NCI-H226 (cell line): ENCODE measurements around the gene PTPRD.

Source experiments
- DNase-seq: peaks from one replicate; pipeline ENCODE4 v3.0.0-alpha.2; 2015

The PTPRD gene

DNA sequence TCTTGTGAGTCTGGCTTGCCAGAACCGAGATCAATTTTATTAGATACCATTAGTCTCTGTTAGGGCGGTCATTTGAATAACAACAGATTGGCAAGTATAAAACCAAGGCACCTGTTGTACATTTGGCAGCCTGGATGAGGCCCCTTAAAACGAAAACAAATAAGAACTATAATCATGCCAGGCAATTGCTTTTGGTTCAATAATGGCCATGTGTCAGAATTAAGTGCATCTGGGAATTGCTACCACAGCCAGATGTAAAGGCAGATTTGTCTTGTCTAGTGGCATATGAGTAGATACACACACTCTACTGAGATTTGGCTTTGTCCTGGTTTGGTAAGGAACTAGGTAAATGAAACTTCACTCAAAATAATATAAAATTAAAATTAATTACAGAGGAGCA is 1767.0 kb downstream of the PTPRD start:
- DNase-seq, result no peak

DNA sequence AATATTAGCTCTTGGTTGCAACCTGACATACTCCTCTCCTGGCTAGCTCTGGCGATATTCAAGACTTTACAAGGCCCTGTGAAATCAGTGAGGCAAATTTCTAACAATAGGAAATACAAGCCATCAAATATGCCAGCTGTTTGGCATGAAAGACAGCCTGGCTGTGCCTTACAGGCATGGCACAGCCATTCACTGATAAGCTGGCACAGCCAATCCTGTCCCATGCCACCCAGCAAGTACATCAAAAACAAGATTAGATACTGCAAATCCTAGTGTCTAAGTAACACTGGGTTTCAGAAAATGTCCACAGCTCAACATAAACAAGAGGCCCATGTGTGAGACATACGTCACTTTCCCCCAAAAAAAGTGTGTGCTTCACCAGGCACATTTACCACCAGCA is 1767.4 kb downstream of the PTPRD start:
- no peak for DNase-seq

DNA sequence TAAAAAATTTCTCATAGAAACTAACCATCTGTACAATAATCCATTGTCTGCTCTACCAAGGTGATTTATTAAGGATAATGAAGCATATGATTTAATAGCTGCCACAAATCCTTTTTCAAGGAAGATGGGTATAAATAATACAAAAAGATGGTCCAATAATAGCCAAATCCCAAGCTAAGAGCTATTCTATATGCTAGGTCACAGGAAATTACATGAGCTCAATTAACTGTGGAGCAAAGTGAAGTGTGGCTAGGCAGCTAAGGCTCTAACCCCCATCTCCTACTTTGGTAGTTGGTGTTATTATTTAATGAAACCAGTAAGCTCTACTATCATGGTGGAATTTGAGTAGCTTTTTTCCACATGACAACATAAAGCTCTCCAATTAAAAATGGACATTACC is 1768.3 kb downstream of the PTPRD start:
- no peak for DNase-seq

- DNase-seq, result no peak
These were observed 1770.2 kb downstream of the PTPRD start for GRCh38 chr9:8842402-8843193.

GRCh38 chr9:8838136-8838535 is 1774.7 kb downstream of the PTPRD start:
- DNase-seq, result no peak

- DNase-seq, result no peak
These were observed 1777.5 kb downstream of the PTPRD start for GRCh38 chr9:8835291-8835690.

DNA sequence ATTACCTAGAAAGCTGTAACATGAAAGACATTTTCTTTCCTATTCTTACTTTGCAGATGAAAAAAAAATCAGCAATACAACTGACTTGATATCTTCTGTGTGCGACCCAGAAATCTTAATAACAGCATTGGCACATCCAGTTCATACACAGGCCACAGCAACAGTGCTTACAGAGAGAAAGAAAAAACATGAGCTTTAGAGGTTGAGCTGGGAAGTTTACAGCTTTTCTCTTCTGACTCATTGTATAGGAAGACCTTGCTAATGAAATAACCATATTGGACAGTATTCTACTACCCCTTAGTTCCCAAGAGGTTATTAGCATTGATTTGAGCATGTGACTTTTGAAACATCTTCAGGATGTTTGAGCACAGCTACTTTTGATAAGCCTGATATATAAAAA is 1779.8 kb downstream of the PTPRD start:
- no peak for DNase-seq

GRCh38 chr9:8832386-8832785 is 1780.4 kb downstream of the PTPRD start:
- DNase-seq, result no peak

DNA sequence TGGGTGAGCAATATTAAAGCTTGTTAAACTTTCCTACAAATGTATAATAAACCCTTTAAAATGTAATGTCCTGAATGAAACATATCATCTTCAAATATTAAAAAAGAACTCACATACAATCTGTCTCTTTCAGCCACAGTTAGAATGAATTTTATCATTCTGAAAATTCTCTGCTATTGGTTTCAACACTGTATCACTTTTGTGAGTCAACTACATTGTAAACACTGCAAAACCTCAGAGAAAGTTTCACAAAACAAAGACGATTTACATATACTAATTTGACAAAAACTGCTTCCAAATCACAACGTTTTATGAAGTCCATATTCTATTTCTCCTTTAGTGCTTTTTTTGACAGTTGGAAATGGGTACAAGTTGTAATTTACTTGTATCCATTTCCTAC is 1781.2 kb downstream of the PTPRD start:
- DNase-seq, result no peak

DNA sequence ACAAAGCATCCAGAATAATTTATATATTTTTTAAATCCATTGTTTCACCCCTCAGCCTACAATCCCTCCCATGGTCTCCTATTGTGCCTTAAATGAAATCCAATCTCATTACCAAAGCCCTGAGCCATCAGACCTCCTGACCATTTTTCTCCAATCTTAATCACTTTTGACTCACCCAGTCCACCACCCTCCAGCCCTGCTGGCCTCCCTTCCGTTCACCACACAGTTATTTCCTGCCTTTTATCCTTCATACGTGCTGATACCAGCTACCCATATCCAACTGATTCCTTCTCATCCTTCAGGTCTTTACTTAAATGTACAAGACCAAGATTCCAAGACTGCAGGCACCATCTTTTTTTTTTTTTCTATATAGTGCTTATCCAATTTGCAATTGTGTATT is 1786.5 kb downstream of the PTPRD start:
- peak; percentile 66 for DNase-seq

DNA sequence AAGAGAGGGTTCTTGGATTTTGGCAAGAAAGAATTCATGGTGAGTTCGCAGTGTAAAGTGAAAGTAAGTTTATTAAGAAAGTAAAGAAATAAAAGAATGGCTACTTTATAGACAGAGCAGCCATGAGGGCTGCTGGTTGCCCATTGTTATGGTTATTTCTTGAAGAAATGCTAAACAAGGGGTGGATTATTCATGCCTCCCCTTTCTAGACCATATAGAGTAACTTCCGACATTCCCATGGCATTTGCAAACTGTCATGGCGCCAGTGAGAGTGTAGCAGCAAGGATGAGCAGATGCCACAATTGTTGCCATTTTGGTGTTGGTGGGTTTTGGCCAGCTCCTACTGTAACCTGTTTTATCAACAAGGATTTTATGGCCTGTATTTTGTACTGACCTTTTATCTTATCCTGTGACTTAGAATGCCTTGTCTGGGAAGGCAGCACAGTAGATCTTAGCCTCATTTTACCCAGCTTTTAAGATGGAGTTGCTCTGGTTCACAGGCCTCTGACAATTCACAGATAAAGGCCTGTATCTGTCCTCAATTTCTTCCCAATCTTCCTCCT is 1787.1 kb downstream of the PTPRD start:
- no peak for DNase-seq

GRCh38 chr9:8823131-8823895 is 1789.5 kb downstream of the PTPRD start:
- no peak for DNase-seq

- no peak for DNase-seq
These were observed 1790.2 kb downstream of the PTPRD start for GRCh38 chr9:8822667-8823025.

DNA sequence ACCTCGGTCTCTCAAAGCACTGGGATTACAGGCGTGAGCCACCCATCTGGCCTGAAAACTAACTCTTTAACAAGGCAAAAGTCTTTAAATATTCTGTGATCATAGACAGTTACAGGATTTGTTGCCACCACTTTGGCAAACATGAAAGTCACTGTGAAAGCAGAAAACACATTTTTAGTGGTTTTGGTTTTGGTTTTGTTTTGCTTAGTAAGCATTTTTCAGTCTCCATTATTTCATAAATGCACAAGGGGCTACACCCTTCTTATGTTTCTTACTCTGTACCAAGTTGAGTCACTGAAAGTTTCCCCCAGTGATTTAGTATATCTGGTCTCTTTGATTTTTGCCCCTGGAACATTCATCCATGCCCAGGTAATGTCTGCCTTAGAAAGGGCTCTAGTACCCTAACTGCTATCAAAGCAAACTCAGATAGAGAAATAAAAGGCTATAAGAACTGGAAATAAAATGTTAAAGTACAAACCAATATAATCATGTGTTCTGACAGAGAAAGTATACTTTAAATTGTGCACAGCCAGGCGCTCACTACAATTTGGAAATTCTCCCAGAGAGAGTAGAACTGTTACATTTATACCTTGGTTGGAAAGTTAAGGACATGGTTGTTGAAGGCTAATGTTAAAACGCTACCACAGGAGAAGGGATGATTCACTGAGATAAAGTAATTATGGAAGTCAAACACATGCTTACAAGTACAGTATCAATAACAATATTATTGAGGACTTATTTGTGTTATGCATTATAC is 1790.7 kb downstream of the PTPRD start:
- DNase-seq, result no peak

DNA sequence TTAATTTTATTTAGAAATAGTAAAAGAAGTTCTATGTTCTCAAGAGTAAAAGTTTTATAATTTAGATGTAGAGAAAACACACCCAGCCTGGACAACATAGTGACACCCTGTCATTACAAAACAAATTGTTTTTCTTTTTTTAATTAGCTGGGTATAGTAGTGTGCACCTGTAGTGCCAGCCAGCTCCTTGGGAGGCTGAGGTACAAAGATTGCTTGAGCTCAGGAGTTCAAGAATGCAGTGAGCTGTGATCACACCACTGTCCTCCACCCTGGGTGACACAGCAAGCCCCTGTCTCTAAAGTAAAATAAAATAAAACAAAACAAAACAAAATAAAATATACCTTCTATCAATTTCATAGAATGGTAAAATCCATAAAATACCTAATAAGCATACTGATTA is 1795.5 kb downstream of the PTPRD start:
- DNase-seq, result no peak

DNA sequence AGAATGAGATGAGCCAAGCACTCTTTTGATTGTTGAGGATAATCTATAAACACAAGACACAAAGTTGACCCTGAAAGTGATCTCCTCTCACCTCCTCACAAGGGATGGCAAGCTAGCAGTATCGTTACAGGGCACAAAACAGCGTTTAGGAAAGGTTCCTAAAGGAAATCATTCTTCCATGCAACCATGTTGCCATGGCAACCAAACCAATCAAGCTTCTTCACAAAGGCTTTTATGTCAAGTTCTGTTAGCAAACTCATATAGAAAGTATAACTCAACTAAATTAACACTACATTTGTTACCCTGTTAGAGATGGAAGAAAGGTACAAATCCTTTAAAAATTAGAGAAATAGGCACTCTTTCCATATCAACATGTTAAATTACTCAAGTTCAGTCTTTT is 1796.4 kb downstream of the PTPRD start:
- no peak for DNase-seq

DNA sequence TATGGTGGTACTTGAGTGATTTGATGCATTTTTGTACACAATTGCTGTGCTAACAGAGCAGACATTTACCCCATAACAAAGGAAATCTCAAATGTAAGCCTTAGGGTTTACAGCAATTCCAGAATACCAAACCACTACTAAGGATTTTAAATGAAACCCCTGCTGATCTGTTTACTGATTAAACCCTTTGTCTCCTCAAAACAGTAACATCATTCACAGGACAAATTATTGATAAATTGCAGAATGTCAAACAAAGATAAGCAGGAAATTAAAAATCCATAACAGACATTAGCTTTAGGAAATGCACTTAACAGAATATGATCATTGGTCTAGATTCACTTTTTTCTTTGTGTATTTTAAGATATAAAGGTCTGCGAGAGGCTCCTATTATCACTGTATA is 1796.9 kb downstream of the PTPRD start:
- DNase-seq, result no peak

GRCh38 chr9:8815219-8815618 is 1797.6 kb downstream of the PTPRD start:
- DNase-seq, result no peak

GRCh38 chr9:8812888-8813287 is 1799.9 kb downstream of the PTPRD start:
- no peak for DNase-seq

DNA sequence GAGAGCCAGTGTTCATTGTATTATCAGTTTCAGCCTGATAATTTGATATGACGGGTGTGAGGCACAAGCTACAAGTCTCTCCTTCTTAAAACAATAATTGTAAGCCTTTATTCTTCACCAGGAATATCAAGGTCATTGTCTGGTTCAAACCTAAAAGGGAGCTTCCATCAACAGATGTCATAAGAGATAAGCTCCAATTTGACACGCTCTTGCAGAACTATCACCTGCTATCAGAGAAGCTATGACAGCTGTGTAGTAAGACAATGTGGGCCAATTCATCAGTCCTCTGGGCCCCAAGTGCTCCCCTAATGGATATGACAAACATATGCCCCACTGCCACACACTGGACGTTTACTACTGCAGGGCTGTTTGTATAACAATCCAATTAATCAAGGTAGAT is 1803.1 kb downstream of the PTPRD start:
- DNase-seq, result no peak

DNA sequence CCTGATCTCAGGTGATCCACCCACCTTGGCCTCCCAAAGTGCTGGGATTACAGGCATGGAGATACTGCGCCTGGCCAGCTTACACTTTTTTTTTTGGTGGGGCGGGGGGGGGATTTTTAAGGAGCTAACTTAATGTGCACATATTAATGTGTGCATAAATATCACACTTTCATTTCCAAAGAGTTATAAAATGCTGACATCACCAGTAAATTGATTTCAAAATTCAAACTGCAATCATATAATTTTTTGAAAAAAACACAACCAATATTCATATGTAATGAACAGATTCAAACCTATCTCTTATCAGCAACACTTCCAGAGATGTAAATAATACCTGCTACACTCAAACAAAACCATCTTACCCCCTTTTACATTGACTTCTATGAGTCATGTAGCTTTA is 1806.7 kb downstream of the PTPRD start:
- no peak for DNase-seq

DNA sequence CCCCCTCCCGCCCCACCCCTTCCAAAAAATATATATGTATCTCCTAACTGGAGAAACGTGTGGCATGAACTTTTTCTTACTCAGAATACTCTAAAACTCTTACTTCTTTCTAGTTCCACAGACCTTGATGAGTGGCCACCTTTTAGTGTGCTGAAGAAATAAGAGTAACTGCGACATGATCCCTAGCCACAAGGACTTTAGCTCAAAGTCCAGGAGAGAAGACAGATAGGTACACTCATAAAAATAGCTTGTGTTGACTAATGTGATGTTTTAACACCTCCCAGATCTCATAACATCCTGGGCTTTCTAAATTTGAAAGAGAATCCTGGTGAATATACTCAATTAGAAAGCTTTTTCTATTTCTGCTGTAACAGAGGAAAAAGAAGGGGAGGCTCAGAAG is 1808.2 kb downstream of the PTPRD start:
- DNase-seq, result no peak

DNA sequence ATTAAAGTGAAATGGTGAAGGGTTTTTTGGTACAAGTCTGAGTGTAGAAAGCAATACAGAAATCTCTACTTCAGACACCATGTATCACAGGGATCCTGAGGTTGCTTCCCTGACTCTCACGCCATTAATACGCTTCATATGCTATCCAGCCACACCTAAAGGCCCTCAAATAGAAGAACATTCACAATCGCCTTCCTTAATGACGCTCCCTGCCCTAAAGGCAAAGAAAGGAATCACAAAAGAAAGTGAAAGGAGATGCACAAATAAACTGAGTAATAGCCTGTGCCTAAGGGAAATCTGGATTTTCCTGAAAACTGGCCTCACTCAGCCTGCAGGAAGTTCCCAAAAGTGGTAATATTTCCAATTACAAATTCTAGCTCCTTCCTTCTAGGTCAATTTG is 1810.6 kb downstream of the PTPRD start:
- DNase-seq, result no peak

- DNase-seq, result no peak
These were observed 1812.6 kb downstream of the PTPRD start for GRCh38 chr9:8800196-8800595.
